ENCODE measurements around the gene IGFBP7.

Gene IGFBP7

GRCh38 chr4:57040510-57040909, 69.7 kb downstream of the IGFBP7 start:
- no peak for DNase-seq (ENCODE audit: low spot score)

GRCh38 chr4:57039345-57039744, 70.8 kb downstream of the IGFBP7 start:
- no peak for DNase-seq (ENCODE audit: low spot score)

GRCh38 chr4:57037982-57038604, 72.1 kb downstream of the IGFBP7 start:
- peak; percentile 71 for DNase-seq (ENCODE audit: low spot score)

GRCh38 chr4:57034520-57034919, 75.7 kb downstream of the IGFBP7 start:
- no peak for DNase-seq (ENCODE audit: low spot score)

- DNase-seq (ENCODE audit: low spot score) = no peak
These were observed 87.1 kb downstream of the IGFBP7 start for GRCh38 chr4:57023104-57023503.

GRCh38 chr4:57020467-57021101, 89.6 kb downstream of the IGFBP7 start:
- DNase-seq (ENCODE audit: low spot score) = no peak

GRCh38 chr4:57018980-57019379, 91.2 kb downstream of the IGFBP7 start:
- DNase-seq (ENCODE audit: low spot score) = no peak

GRCh38 chr4:57013543-57014120, 96.6 kb downstream of the IGFBP7 start:
- DNase-seq (ENCODE audit: low spot score) = no peak

GRCh38 chr4:56999751-57000150, 110.4 kb downstream of the IGFBP7 start:
- DNase-seq (ENCODE audit: low spot score) = no peak

- DNase-seq (ENCODE audit: low spot score) = peak; percentile 74
These were observed 114.7 kb downstream of the IGFBP7 start for GRCh38 chr4:56995525-56995924.

- no peak for DNase-seq (ENCODE audit: low spot score)
These were observed 119.9 kb downstream of the IGFBP7 start for GRCh38 chr4:56990109-56990905.

GRCh38 chr4:56986952-56987351, 123.2 kb downstream of the IGFBP7 start:
- DNase-seq (ENCODE audit: low spot score) = no peak

- no peak for DNase-seq (ENCODE audit: low spot score)
These were observed 124.0 kb downstream of the IGFBP7 start for GRCh38 chr4:56986192-56986591.

GRCh38 chr4:56981795-56982201, 128.4 kb downstream of the IGFBP7 start:
- no peak for DNase-seq (ENCODE audit: low spot score)

Data from left forelimb (tissue), 1 donor.